Sigmoid colon (tissue), 7 donors: ENCODE data around the gene UBN2. TPM values are rescaled to one million over a fixed set of nuclear protein-coding genes. Genes with fewer than 3 reads are reported as not detected.

Experiments
- DNase-seq: peaks from one replicate; pipeline ENCODE4 v3.0.0-alpha.2; 2019
- H3K27ac ChIP-seq, 4 donors: fragments of 200-600 bp; sonication (generic); one replicate each; pipeline ENCODE4 v1.5.1; 2016 to 2019; ENCODE audit warnings: mild to moderate bottlenecking in 1 of 4
- H3K27me3 ChIP-seq, 3 donors: fragments of 200-600 bp; sonication (generic); one replicate each; pipeline ENCODE4 v1.5.1; 2019; ENCODE audit warnings: mild to moderate bottlenecking in 1 of 3
- H3K36me3 ChIP-seq, 4 donors: fragments of 200-600 bp; sonication (generic); one replicate each; pipeline ENCODE4 v1.5.1; 2016 to 2019
- H3K4me1 ChIP-seq, 4 donors: fragments of 200-600 bp; sonication (generic); one replicate each; pipeline ENCODE4 v1.5.1; 2017 to 2019
- H3K4me3 ChIP-seq, 4 donors: fragments of 200-600 bp; sonication (generic); one replicate each; pipeline ENCODE4 v1.5.1; 2017 to 2019; ENCODE audit warnings: mild to moderate bottlenecking in 2 of 4, moderate library complexity in 1 of 4
- H3K9me3 ChIP-seq, 4 donors: fragments of 200-600 bp in 3 of 4; sonication (generic) in 3 of 4; one replicate each; pipeline versions ENCODE4 v1.5.1 to v1.6.1; 2013 to 2019
- CTCF ChIP-seq, 4 experiments: fragments of 450-650 bp in 3 of 4; fragments of 200-600 bp in 1 of 4; IDR thresholded peaks; one replicate each; pipeline ENCODE4 v1.5.1; 2016 to 2019; ENCODE audit warnings: antibody characterized with exemption in 4 of 4, mild to moderate bottlenecking in 3 of 4, moderate library complexity in 2 of 4
- EP300 ChIP-seq, 4 donors: sonication (generic); formaldehyde crosslinking; IDR thresholded peaks; one replicate each; pipeline ENCODE4 v1.6.1; 2017; ENCODE audit warnings: antibody characterized with exemption in 4 of 4
- POLR2A ChIP-seq, 2 donors: fragments of 450-650 bp; IDR thresholded peaks; one replicate each; pipeline ENCODE4 v1.6.1; 2016; ENCODE audit warnings: antibody characterized with exemption in 2 of 2, mild to moderate bottlenecking in 2 of 2, moderate library complexity in 2 of 2
- POLR2AphosphoS5 ChIP-seq, 4 donors: sonication (generic); formaldehyde crosslinking; IDR thresholded peaks; one replicate each; pipeline ENCODE4 v1.6.1; 2017; ENCODE audit warnings: antibody characterized with exemption in 4 of 4
- WGBS, 2 donors: extraction: QIAGEN DNeasy Blood & Tissue Kit; methylation state at CpG; one replicate each; pipeline ENCODE4 v1.1.7; 2013; 5-methylcytosine and 5-hydroxymethylcytosine counted together
- intact Hi-C: fragments of 100-400 bp; cut with DNase I; formaldehyde crosslinking; loops from one replicate; pipeline ENCODE4 v1.15.1; 2023
- polyA plus RNA-seq, 3 donors: library from polyadenylated mRNA; stranded (reverse); fragments of 200-250 nt; gene quantifications; one replicate each; pipeline ENCODE4 v1.2.3, GENCODE V29; 2013
- total RNA-seq, 4 donors: library from RNA; depleted of rRNA; stranded (reverse); fragments of >200 nt; gene quantifications; one replicate each; pipeline ENCODE4 v1.1.0, GENCODE V29; 2016
- donor health status: healthy with polysubstance abuse.
- donor health status: Bipolar disorder and iron deficiency.
- donor health status: healthy.

The UBN2 gene
- total and polyA plus RNA-seq, 7 donors, result 0.92 to 22.7 (median 13.2) TPM

GRCh38 chr7:139341776-139342226 is 110.8 kb downstream of the UBN2 start:
- H3K4me3 ChIP-seq, result peak overlapping the region; percentile 63 to 93 (median 88)
- WGBS, 2 donors, result 0 to 1% methylated on average over 9 of the region's 9 CpGs
- no peak for TF ChIP-seq CTCF (IDR thresholded peaks at IDR 0.05)
- no peak for TF ChIP-seq EP300 (IDR thresholded peaks at IDR 0.05)
- peak in 1 of 2 donors; percentile 54 for TF ChIP-seq POLR2A (IDR thresholded peaks at IDR 0.05)
- H3K9me3 ChIP-seq, result no peaks in the 10 kb centered on the region
- intact Hi-C loops, result loop anchor here (1.0 to 5.0 kb wide), 3 partner anchors 18 to 1670 kb away; partner anchors contain the start of genes LUC7L2, MRPS33 and UBN2
- peaks cover 0 to 17% (median 10%) of the 10 kb centered on the region in 4 donors for H3K4me1 ChIP-seq
- H3K36me3 ChIP-seq, result peaks cover 5 to 16% (median 8%) of the 10 kb centered on the region in 4 donors
- no peak for DNase-seq
- no peaks in the 10 kb centered on the region for H3K27me3 ChIP-seq
- H3K27ac ChIP-seq, result peak overlapping the region; percentile 97 to 100 (median 99)

GRCh38 chr7:139345042-139345441 is 114.0 kb downstream of the UBN2 start:
- Histone ChIP-seq H3K9me3 (no peaks in the 10 kb centered on the region), H3K36me3 (peaks cover 6 to 46% (median 8%) of the 10 kb centered on the region in 4 donors), H3K4me1 (peaks cover 0 to 17% (median 10%) of the 10 kb centered on the region in 4 donors), H3K4me3 (no peak overlapping the region), H3K27me3 (no peaks in the 10 kb centered on the region), H3K27ac (no peak overlapping the region)
- intact Hi-C loops, result no loop called here
- 78 to 82% methylated on average over 1 of the region's 1 CpG for WGBS, 2 donors
- no peak for DNase-seq
- no peak for TF ChIP-seq POLR2AphosphoS5 (IDR thresholded peaks at IDR 0.05)
- no peak for TF ChIP-seq CTCF (IDR thresholded peaks at IDR 0.05)
- TF ChIP-seq EP300 (IDR thresholded peaks at IDR 0.05), result no peak
- TF ChIP-seq POLR2A (IDR thresholded peaks at IDR 0.05), result no peak

- DNase-seq, result no peak
- 95 to 96% methylated on average over 2 of the region's 2 CpGs for WGBS, 2 donors
- Histone ChIP-seq H3K36me3 (peaks cover 6 to 50% (median 8%) of the 10 kb centered on the region in 4 donors), H3K9me3 (no peaks in the 10 kb centered on the region), H3K27me3 (no peaks in the 10 kb centered on the region), H3K27ac (no peak overlapping the region), H3K4me3 (no peak overlapping the region), H3K4me1 (no peaks in the 10 kb centered on the region)
- intact Hi-C loops, result no loop called here
- TF ChIP-seq POLR2A (IDR thresholded peaks at IDR 0.05), result no peak
- TF ChIP-seq CTCF (IDR thresholded peaks at IDR 0.05), result no peak
- no peak for TF ChIP-seq EP300 (IDR thresholded peaks at IDR 0.05)
- no peak for TF ChIP-seq POLR2AphosphoS5 (IDR thresholded peaks at IDR 0.05)
Measured at GRCh38 chr7:139351027-139351426, 120.0 kb downstream of the UBN2 start.

- TF ChIP-seq CTCF (IDR thresholded peaks at IDR 0.05) (no peak), POLR2AphosphoS5 (IDR thresholded peaks at IDR 0.05) (no peak), POLR2A (IDR thresholded peaks at IDR 0.05) (no peak), EP300 (IDR thresholded peaks at IDR 0.05) (no peak)
- no peaks in the 10 kb centered on the region for H3K27me3 ChIP-seq
- peaks cover 0 to 15% (median 0%) of the 10 kb centered on the region in 4 donors for H3K36me3 ChIP-seq
- DNase-seq, result no peak
- H3K9me3 ChIP-seq, result no peaks in the 10 kb centered on the region
- peaks cover 0 to 6% (median 2%) of the 10 kb centered on the region in 4 donors for H3K4me1 ChIP-seq
- no peak overlapping the region for H3K27ac ChIP-seq
- intact Hi-C loops, result no loop called here
- no peak overlapping the region for H3K4me3 ChIP-seq
- 96 to 97% methylated on average over 2 of the region's 2 CpGs for WGBS, 2 donors
Measured at GRCh38 chr7:139354729-139355128, 123.7 kb downstream of the UBN2 start.

GRCh38 chr7:139355320-139355719 is 124.3 kb downstream of the UBN2 start:
- Histone ChIP-seq H3K27ac (no peak overlapping the region), H3K27me3 (no peaks in the 10 kb centered on the region), H3K9me3 (no peaks in the 10 kb centered on the region), H3K36me3 (peaks cover 0 to 11% (median 0%) of the 10 kb centered on the region in 4 donors), H3K4me3 (no peak overlapping the region), H3K4me1 (peaks cover 0 to 6% (median 2%) of the 10 kb centered on the region in 4 donors)
- intact Hi-C loops, result no loop called here
- DNase-seq, result no peak
- TF ChIP-seq EP300 (IDR thresholded peaks at IDR 0.05) (no peak), CTCF (IDR thresholded peaks at IDR 0.05) (no peak), POLR2A (IDR thresholded peaks at IDR 0.05) (no peak), POLR2AphosphoS5 (IDR thresholded peaks at IDR 0.05) (no peak)
- WGBS, 2 donors, result 97% methylated on average over 1 of the region's 1 CpG
